SU-DHL-6 (cell line): ENCODE results near the gene ENDOG.

ENCODE experiments used
- CTCF ChIP-seq: fragments of 200-600 bp; sonication (generic); IDR thresholded peaks from one replicate; pipeline ENCODE4 v1.5.1; 2017; ENCODE audit warnings: antibody characterized with exemption, mild to moderate bottlenecking, low read length, moderate library complexity; ENCODE audit not compliant: insufficient read depth, poor library complexity, severe bottlenecking
- EZH2phosphoT487 ChIP-seq: fragments of 200-600 bp; sonication (generic), shearing (Covaris generic); conservative IDR thresholded peaks from 2 replicates; pipeline ENCODE4 v1.6.1; 2018; ENCODE audit warnings: mild to moderate bottlenecking, antibody characterized with exemption, low read length, moderate library complexity, mixed read lengths

DNA sequence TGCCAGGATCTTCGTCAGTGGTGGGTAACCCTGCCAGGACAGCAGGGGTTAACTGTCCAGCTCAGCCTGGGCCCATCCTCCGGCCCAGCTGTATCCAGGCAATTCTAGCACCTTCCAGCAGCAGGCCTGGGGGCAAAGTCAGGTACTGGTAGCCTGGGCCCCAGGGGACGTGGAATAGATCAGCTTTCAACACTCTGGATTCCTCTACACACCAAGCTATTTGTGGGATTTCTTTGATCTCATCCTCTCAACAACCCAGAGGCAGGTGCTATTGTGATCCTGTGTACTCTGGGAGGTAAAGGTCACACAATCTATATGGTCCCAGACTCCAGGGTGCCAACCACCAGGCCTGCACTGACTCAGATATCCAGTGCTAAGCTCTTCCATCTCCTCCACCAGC is 20.0 kb downstream of the ENDOG start:
- TF ChIP-seq EZH2phosphoT487: no peak
- no peak for TF ChIP-seq CTCF
